CD4-positive, alpha-beta memory T cell (primary cell): ENCODE measurements around the gene WDFY2. TPM values are rescaled to one million over a fixed set of nuclear protein-coding genes. Genes with fewer than 3 reads are reported as not detected.
A peak's percentile ranks its signal among the peaks of the same experiment; 100 is the strongest.

ENCODE experiments used
- CTCF ChIA-PET: fragments of 350-600 bp; sonication (Branson Sonifier 250); formaldehyde crosslinking; loops from one replicate; lab custom pipeline; 2021; ENCODE audit warnings: inconsistent platforms; ENCODE audit not compliant: partially characterized antibody; lab: Charles Lee
- POLR2A ChIA-PET: fragments of 350-600 bp; sonication (Branson Sonifier 250); formaldehyde crosslinking; loops from one replicate; lab custom pipeline; 2021; ENCODE audit not compliant: partially characterized antibody; lab: Charles Lee
- DNase-seq, 5 donors: peaks; one replicate each; pipeline versions ENCODE4 v3.0.0 to v3.0.0-alpha.2; 2020 to 2022; ENCODE audit warnings: mixed read lengths in 1 of 5
- H3K27ac ChIP-seq: one replicate; pipeline ENCODE4 v1.7.0; 2013; ENCODE audit warnings: low read depth, low read length
- H3K27me3 ChIP-seq: 2 replicates; pipeline ENCODE4 v1.7.0; 2013; ENCODE audit warnings: mild to moderate bottlenecking, low read length, moderate library complexity; ENCODE audit not compliant: insufficient read depth
- H3K36me3 ChIP-seq: 2 replicates; pipeline ENCODE4 v1.7.0; 2013; ENCODE audit warnings: mild to moderate bottlenecking, low read length, moderate library complexity; ENCODE audit not compliant: insufficient read depth
- H3K4me1 ChIP-seq: 2 replicates; pipeline ENCODE4 v1.7.0; 2013; ENCODE audit warnings: mild to moderate bottlenecking, low read length, moderate library complexity; ENCODE audit not compliant: insufficient read depth
- H3K4me3 ChIP-seq, 2 donors: one replicate each; pipeline ENCODE4 v1.7.0; 2013; ENCODE audit warnings: low read length in 2 of 2, mild to moderate bottlenecking in 1 of 2
- H3K9me3 ChIP-seq, 2 donors: one replicate each; pipeline ENCODE4 v1.7.0; 2013; ENCODE audit warnings: low read length in 2 of 2, control low read depth in 1 of 2; ENCODE audit not compliant: control insufficient read depth in 1 of 2
- H3K27ac Mint-ChIP-seq, 7 donors: one replicate each; pipeline ENCODE4 v1.8.0; 2020 to 2021; ENCODE audit warnings: mixed read lengths in 7 of 7, mild to moderate bottlenecking in 6 of 7, inconsistent platforms in 3 of 7, moderate library complexity in 3 of 7
- H3K27me3 Mint-ChIP-seq, 2 donors: one replicate each; pipeline ENCODE4 v1.8.0; 2020 to 2021; ENCODE audit warnings: mixed read lengths in 2 of 2
- H3K36me3 Mint-ChIP-seq, 2 donors: one replicate each; pipeline ENCODE4 v1.8.0; 2020 to 2021; ENCODE audit warnings: mixed read lengths in 2 of 2, inconsistent platforms in 1 of 2, mild to moderate bottlenecking in 1 of 2
- H3K4me1 Mint-ChIP-seq, 4 donors: one replicate each; pipeline ENCODE4 v1.8.0; 2020 to 2021; ENCODE audit warnings: mixed read lengths in 4 of 4, mild to moderate bottlenecking in 1 of 4
- H3K4me3 Mint-ChIP-seq, 8 donors: one replicate each; pipeline ENCODE4 v1.8.0; 2020 to 2021; ENCODE audit warnings: mixed read lengths in 8 of 8, mild to moderate bottlenecking in 7 of 8, moderate library complexity in 6 of 8, inconsistent platforms in 3 of 8
- H3K9me3 Mint-ChIP-seq, 8 donors: one replicate each; pipeline ENCODE4 v1.8.0; 2020 to 2021; ENCODE audit warnings: mixed read lengths in 8 of 8, mild to moderate bottlenecking in 5 of 8, inconsistent platforms in 3 of 8, moderate library complexity in 1 of 8
- intact Hi-C: fragments of 100-400 bp; cut with micrococcal nuclease; formaldehyde crosslinking; loops from one replicate; pipeline ENCODE4 v1.15.1; 2023
- polyA plus RNA-seq, 2 donors: library from polyadenylated mRNA; unstranded; fragments of 300-500 nt; fragmentation: Illumina TruSeq; gene quantifications; one replicate each; pipeline ENCODE4 v1.2.3, GENCODE V29; 2021
- total RNA-seq, 2 experiments: library from RNA; stranded (reverse); gene quantifications; one replicate each; pipeline ENCODE4 v1.2.3, GENCODE V29; 2021

WDFY2 gene
- total and polyA plus RNA-seq, 4 experiments from 2014 or later = 3.8 to 21.8 (median 14.5) TPM

- Histone ChIP-seq H3K4me1 (peaks cover 8% of the 10 kb centered on the region), H3K27ac (no peak overlapping the region), H3K4me3 (no peak overlapping the region), H3K27me3 (no peaks in the 10 kb centered on the region), H3K36me3 (no peaks in the 10 kb centered on the region), H3K9me3 (no peaks in the 10 kb centered on the region)
- Mint-ChIP-seq H3K27me3 (no peaks in the 10 kb centered on the region), H3K36me3 (peaks cover 3 to 23% of the 10 kb centered on the region in 2 donors), H3K27ac (no peak overlapping the region), H3K4me1 (peaks cover 31 to 49% (median 38%) of the 10 kb centered on the region in 4 donors), H3K9me3 (no peaks in the 10 kb centered on the region), H3K4me3 (no peak overlapping the region)
- intact Hi-C loops = no loop called here
- ChIA-PET CTCF (no interaction called here), POLR2A (no interaction called here)
- no peak for DNase-seq
Observed at GRCh38 chr13:51601601-51602565, 17.6 kb downstream of the WDFY2 start.

GRCh38 chr13:51603716-51604115, 19.5 kb downstream of the WDFY2 start:
- DNase-seq = no peak
- H3K9me3 ChIP-seq = no peaks in the 10 kb centered on the region
- H3K27me3 ChIP-seq = no peaks in the 10 kb centered on the region
- H3K27ac Mint-ChIP-seq = no peak overlapping the region
- peaks cover 29 to 47% (median 34%) of the 10 kb centered on the region in 4 donors for H3K4me1 Mint-ChIP-seq
- no peaks in the 10 kb centered on the region for H3K36me3 ChIP-seq
- no peak overlapping the region for H3K4me3 Mint-ChIP-seq
- no peaks in the 10 kb centered on the region for H3K27me3 Mint-ChIP-seq
- no peaks in the 10 kb centered on the region for H3K9me3 Mint-ChIP-seq
- CTCF ChIA-PET = no interaction called here
- H3K4me3 ChIP-seq = no peak overlapping the region
- peaks cover 8% of the 10 kb centered on the region for H3K4me1 ChIP-seq
- POLR2A ChIA-PET = no interaction called here
- no peak overlapping the region for H3K27ac ChIP-seq
- intact Hi-C loops = no loop called here
- peaks cover 3 to 31% of the 10 kb centered on the region in 2 donors for H3K36me3 Mint-ChIP-seq

- no peak overlapping the region for H3K27ac Mint-ChIP-seq
- Histone ChIP-seq H3K36me3 (no peaks in the 10 kb centered on the region), H3K27me3 (no peaks in the 10 kb centered on the region), H3K4me1 (peaks cover 8% of the 10 kb centered on the region), H3K4me3 (no peak overlapping the region), H3K27ac (no peak overlapping the region), H3K9me3 (no peaks in the 10 kb centered on the region)
- no peaks in the 10 kb centered on the region for H3K27me3 Mint-ChIP-seq
- H3K36me3 Mint-ChIP-seq = peaks cover 3 to 31% of the 10 kb centered on the region in 2 donors
- DNase-seq = no peak
- peaks cover 21 to 44% (median 23%) of the 10 kb centered on the region in 4 donors for H3K4me1 Mint-ChIP-seq
- no peak overlapping the region for H3K4me3 Mint-ChIP-seq
- no peaks in the 10 kb centered on the region for H3K9me3 Mint-ChIP-seq
- ChIA-PET CTCF (interaction anchor here (0.8 kb wide), 1 partner anchor 8 kb away, joined by 3 read pairs; no protein-coding TSS in a partner anchor), POLR2A (no interaction called here)
- intact Hi-C loops = no loop called here
Observed at GRCh38 chr13:51605698-51606097, 21.4 kb downstream of the WDFY2 start.

GRCh38 chr13:51607165-51607564, 22.9 kb downstream of the WDFY2 start:
- Histone ChIP-seq H3K27ac (no peak overlapping the region), H3K9me3 (no peaks in the 10 kb centered on the region), H3K36me3 (no peaks in the 10 kb centered on the region), H3K4me1 (peaks cover 1% of the 10 kb centered on the region), H3K4me3 (no peak overlapping the region), H3K27me3 (no peaks in the 10 kb centered on the region)
- Mint-ChIP-seq H3K36me3 (peaks cover 3 to 26% of the 10 kb centered on the region in 2 donors), H3K27me3 (no peaks in the 10 kb centered on the region), H3K4me1 (peaks cover 15 to 38% (median 17%) of the 10 kb centered on the region in 4 donors), H3K4me3 (no peak overlapping the region), H3K27ac (no peak overlapping the region), H3K9me3 (no peaks in the 10 kb centered on the region)
- ChIA-PET CTCF (no interaction called here), POLR2A (no interaction called here)
- intact Hi-C loops = no loop called here
- DNase-seq = no peak

GRCh38 chr13:51608857-51609406, 24.7 kb downstream of the WDFY2 start:
- H3K27ac Mint-ChIP-seq = peak overlapping the region in 2 of 7 donors; percentile 51 to 83
- no peak overlapping the region for H3K4me3 Mint-ChIP-seq
- no peaks in the 10 kb centered on the region for H3K9me3 ChIP-seq
- no peak for DNase-seq
- intact Hi-C loops = no loop called here
- H3K4me1 ChIP-seq = no peaks in the 10 kb centered on the region
- no peaks in the 10 kb centered on the region for H3K27me3 Mint-ChIP-seq
- H3K27ac ChIP-seq = no peak overlapping the region
- no peak overlapping the region for H3K4me3 ChIP-seq
- CTCF ChIA-PET = no interaction called here
- peaks cover 14 to 34% (median 17%) of the 10 kb centered on the region in 4 donors for H3K4me1 Mint-ChIP-seq
- H3K27me3 ChIP-seq = no peaks in the 10 kb centered on the region
- no peaks in the 10 kb centered on the region for H3K36me3 ChIP-seq
- POLR2A ChIA-PET = interaction anchor here (2.0 kb wide), 1 partner anchor 24 kb away, joined by 5 read pairs; no protein-coding TSS in a partner anchor
- H3K9me3 Mint-ChIP-seq = no peaks in the 10 kb centered on the region
- H3K36me3 Mint-ChIP-seq = peaks cover 0 to 13% of the 10 kb centered on the region in 2 donors

GRCh38 chr13:51612867-51613266, 28.6 kb downstream of the WDFY2 start:
- intact Hi-C loops = no loop called here
- ChIA-PET CTCF (interaction anchor here (0.6 to 2.6 kb wide), 3 partner anchors 27 to 185 kb away, joined by 3 to 14 read pairs (median 4); no protein-coding TSS in a partner anchor), POLR2A (interaction anchor here (1.6 to 6.0 kb wide), 4 partner anchors 27 to 160 kb away, joined by 3 to 64 read pairs (median 24); partner anchors contain the start of gene INTS6)
- Histone ChIP-seq H3K9me3 (no peaks in the 10 kb centered on the region), H3K27me3 (no peaks in the 10 kb centered on the region), H3K4me1 (peaks cover 11% of the 10 kb centered on the region), H3K27ac (no peak overlapping the region), H3K4me3 (no peak overlapping the region), H3K36me3 (no peaks in the 10 kb centered on the region)
- Mint-ChIP-seq H3K27ac (peak overlapping the region in 6 of 7 donors; percentile 11 to 80 (median 52)), H3K4me1 (peaks cover 12 to 38% (median 21%) of the 10 kb centered on the region in 4 donors), H3K4me3 (peak overlapping the region in 1 of 8 donors; percentile 19), H3K9me3 (no peaks in the 10 kb centered on the region), H3K36me3 (peaks cover under 1 to 1% of the 10 kb centered on the region in 2 donors), H3K27me3 (no peaks in the 10 kb centered on the region)
- no peak for DNase-seq

- POLR2A ChIA-PET = interaction anchor here (1.4 to 6.0 kb wide), 5 partner anchors 17 to 179 kb away, joined by 6 to 64 read pairs (median 17); partner anchors contain the start of gene INTS6
- Mint-ChIP-seq H3K9me3 (no peaks in the 10 kb centered on the region), H3K27me3 (no peaks in the 10 kb centered on the region), H3K4me3 (peak overlapping the region in 2 of 8 donors; percentile 10 to 20), H3K36me3 (peaks cover 0 to 1% of the 10 kb centered on the region in 2 donors), H3K4me1 (peaks cover 12 to 40% (median 21%) of the 10 kb centered on the region in 4 donors), H3K27ac (peak overlapping the region; percentile 1 to 80 (median 68))
- Histone ChIP-seq H3K9me3 (no peaks in the 10 kb centered on the region), H3K36me3 (no peaks in the 10 kb centered on the region), H3K4me1 (peaks cover 11% of the 10 kb centered on the region), H3K27ac (no peak overlapping the region), H3K4me3 (no peak overlapping the region), H3K27me3 (no peaks in the 10 kb centered on the region)
- CTCF ChIA-PET = interaction anchor here (0.6 to 2.6 kb wide), 6 partner anchors 8 to 184 kb away, joined by 3 to 14 read pairs (median 3); no protein-coding TSS in a partner anchor
- intact Hi-C loops = no loop called here
- no peak for DNase-seq
Observed at GRCh38 chr13:51613535-51613934, 29.3 kb downstream of the WDFY2 start.
